Measurements from ENCODE around the gene PRR13. TPM values are rescaled to one million over a fixed set of nuclear protein-coding genes. Genes with fewer than 3 reads are reported as not detected.

The PRR13 gene
- total RNA-seq, 1 experiment from 2014 or later, result 54.5 TPM

- Histone ChIP-seq H3K9me3 (replicated peaks) (no peaks in the 10 kb centered on the region), H3K27ac (no peak overlapping the region), H3K36me3 (peaks cover 64% of the 10 kb centered on the region), H3K4me1 (peaks cover 8% of the 10 kb centered on the region), H3K27me3 (no peaks in the 10 kb centered on the region), H3K4me3 (peak overlapping the region; percentile 96)
- no peak for DNase-seq
Measured at GRCh38 chr12:53453953-53454640, 12.6 kb downstream of the PRR13 start.

GRCh38 chr12:53454707-53455106 is 13.2 kb downstream of the PRR13 start:
- Histone ChIP-seq H3K27ac (no peak overlapping the region), H3K4me1 (peaks cover 8% of the 10 kb centered on the region), H3K9me3 (replicated peaks) (no peaks in the 10 kb centered on the region), H3K27me3 (no peaks in the 10 kb centered on the region), H3K4me3 (no peak overlapping the region), H3K36me3 (peaks cover 71% of the 10 kb centered on the region)
- DNase-seq, result no peak

- no peak for DNase-seq
- H3K27me3 ChIP-seq, result no peaks in the 10 kb centered on the region
- H3K36me3 ChIP-seq, result peaks cover 92% of the 10 kb centered on the region
- H3K4me1 ChIP-seq, result peaks cover 8% of the 10 kb centered on the region
- no peak overlapping the region for H3K27ac ChIP-seq
- no peak overlapping the region for H3K4me3 ChIP-seq
- H3K9me3 ChIP-seq (replicated peaks), result no peaks in the 10 kb centered on the region
Measured at GRCh38 chr12:53456654-53457366, 15.3 kb downstream of the PRR13 start.

GRCh38 chr12:53459097-53459496 is 17.6 kb downstream of the PRR13 start:
- DNase-seq, result no peak

GRCh38 chr12:53461059-53461458 is 19.5 kb downstream of the PRR13 start:
- Histone ChIP-seq H3K27me3 (no peaks in the 10 kb centered on the region), H3K9me3 (replicated peaks) (no peaks in the 10 kb centered on the region), H3K27ac (no peak overlapping the region), H3K4me3 (no peak overlapping the region), H3K36me3 (peaks cover 98% of the 10 kb centered on the region), H3K4me1 (no peaks in the 10 kb centered on the region)
- DNase-seq, result no peak

More at GRCh38 chr12:53459097-53459496, 17.6 kb downstream of the PRR13 start:
- peaks cover 99% of the 10 kb centered on the region for H3K36me3 ChIP-seq
- no peaks in the 10 kb centered on the region for H3K27me3 ChIP-seq
- no peak overlapping the region for H3K4me3 ChIP-seq
- H3K27ac ChIP-seq, result no peak overlapping the region
- H3K9me3 ChIP-seq (replicated peaks), result no peaks in the 10 kb centered on the region
- no peaks in the 10 kb centered on the region for H3K4me1 ChIP-seq

GRCh38 chr12:53461591-53461990 is 20.1 kb downstream of the PRR13 start:
- no peak overlapping the region for H3K27ac ChIP-seq
- no peaks in the 10 kb centered on the region for H3K9me3 ChIP-seq (replicated peaks)
- H3K4me1 ChIP-seq, result no peaks in the 10 kb centered on the region

GRCh38 chr12:53462935-53463334 is 21.4 kb downstream of the PRR13 start:
- Histone ChIP-seq H3K36me3 (peaks cover 98% of the 10 kb centered on the region), H3K27ac (no peak overlapping the region), H3K4me1 (no peaks in the 10 kb centered on the region), H3K27me3 (no peaks in the 10 kb centered on the region), H3K9me3 (replicated peaks) (no peaks in the 10 kb centered on the region), H3K4me3 (no peak overlapping the region)
- DNase-seq, result no peak

More at GRCh38 chr12:53461591-53461990, 20.1 kb downstream of the PRR13 start:
- no peak for DNase-seq
- peaks cover 98% of the 10 kb centered on the region for H3K36me3 ChIP-seq
- H3K27me3 ChIP-seq, result no peaks in the 10 kb centered on the region
- no peak overlapping the region for H3K4me3 ChIP-seq

GRCh38 chr12:53463802-53464560 is 22.4 kb downstream of the PRR13 start:
- peaks cover 98% of the 10 kb centered on the region for H3K36me3 ChIP-seq
- H3K27me3 ChIP-seq, result no peaks in the 10 kb centered on the region
- H3K4me1 ChIP-seq, result no peaks in the 10 kb centered on the region
- no peaks in the 10 kb centered on the region for H3K9me3 ChIP-seq (replicated peaks)
- DNase-seq, result no peak
- no peak overlapping the region for H3K4me3 ChIP-seq
- no peak overlapping the region for H3K27ac ChIP-seq

GRCh38 chr12:53464685-53465418 is 23.3 kb downstream of the PRR13 start:
- no peak overlapping the region for H3K4me3 ChIP-seq
- H3K27ac ChIP-seq, result no peak overlapping the region
- DNase-seq, result no peak
- H3K27me3 ChIP-seq, result no peaks in the 10 kb centered on the region
- no peaks in the 10 kb centered on the region for H3K9me3 ChIP-seq (replicated peaks)
- H3K36me3 ChIP-seq, result peaks cover 98% of the 10 kb centered on the region
- no peaks in the 10 kb centered on the region for H3K4me1 ChIP-seq

- H3K27ac ChIP-seq, result no peak overlapping the region
Measured at GRCh38 chr12:53465679-53466078, 24.1 kb downstream of the PRR13 start.

GRCh38 chr12:53466640-53467039 is 25.1 kb downstream of the PRR13 start:
- Histone ChIP-seq H3K27ac (no peak overlapping the region), H3K36me3 (peaks cover 96% of the 10 kb centered on the region), H3K9me3 (replicated peaks) (no peaks in the 10 kb centered on the region), H3K4me1 (no peaks in the 10 kb centered on the region), H3K4me3 (no peak overlapping the region), H3K27me3 (no peaks in the 10 kb centered on the region)
- no peak for DNase-seq

More at GRCh38 chr12:53465679-53466078, 24.1 kb downstream of the PRR13 start:
- H3K4me3 ChIP-seq, result no peak overlapping the region
- no peak for DNase-seq
- H3K27me3 ChIP-seq, result no peaks in the 10 kb centered on the region
- H3K36me3 ChIP-seq, result peaks cover 98% of the 10 kb centered on the region
- no peaks in the 10 kb centered on the region for H3K4me1 ChIP-seq
- H3K9me3 ChIP-seq (replicated peaks), result no peaks in the 10 kb centered on the region

GRCh38 chr12:53467082-53467481 is 25.5 kb downstream of the PRR13 start:
- Histone ChIP-seq H3K36me3 (peaks cover 96% of the 10 kb centered on the region), H3K27ac (no peak overlapping the region), H3K27me3 (no peaks in the 10 kb centered on the region), H3K4me1 (0 out of 2 replicates have a peak, but pooled peaks cover under 1% of the 10 kb centered on the region), H3K4me3 (no peak overlapping the region), H3K9me3 (replicated peaks) (no peaks in the 10 kb centered on the region)
- no peak for DNase-seq

GRCh38 chr12:53467880-53468279 is 26.3 kb downstream of the PRR13 start:
- H3K9me3 ChIP-seq (replicated peaks), result no peaks in the 10 kb centered on the region
- H3K27ac ChIP-seq, result no peak overlapping the region
- H3K4me3 ChIP-seq, result no peak overlapping the region
- no peaks in the 10 kb centered on the region for H3K27me3 ChIP-seq
- H3K4me1 ChIP-seq, result peaks cover 7% of the 10 kb centered on the region; the same call in 1 of the 2 replicates
- H3K36me3 ChIP-seq, result peaks cover 96% of the 10 kb centered on the region
- no peak for DNase-seq

GRCh38 chr12:53468282-53468681 is 26.7 kb downstream of the PRR13 start:
- peaks cover 96% of the 10 kb centered on the region for H3K36me3 ChIP-seq
- peaks cover 7% of the 10 kb centered on the region; the same call in 1 of the 2 replicates for H3K4me1 ChIP-seq
- no peak for DNase-seq
- no peaks in the 10 kb centered on the region for H3K27me3 ChIP-seq
- H3K4me3 ChIP-seq, result no peak overlapping the region
- no peak overlapping the region for H3K27ac ChIP-seq
- no peaks in the 10 kb centered on the region for H3K9me3 ChIP-seq (replicated peaks)

All from SJCRH30 (cell line).